ENCODE measurements around the gene CDC6. TPM values are rescaled to one million over a fixed set of nuclear protein-coding genes. Genes with fewer than 3 reads are reported as not detected.

Gene CDC6
- total RNA-seq, 2 experiments from 2014 or later = 103 to 110 TPM

DNA sequence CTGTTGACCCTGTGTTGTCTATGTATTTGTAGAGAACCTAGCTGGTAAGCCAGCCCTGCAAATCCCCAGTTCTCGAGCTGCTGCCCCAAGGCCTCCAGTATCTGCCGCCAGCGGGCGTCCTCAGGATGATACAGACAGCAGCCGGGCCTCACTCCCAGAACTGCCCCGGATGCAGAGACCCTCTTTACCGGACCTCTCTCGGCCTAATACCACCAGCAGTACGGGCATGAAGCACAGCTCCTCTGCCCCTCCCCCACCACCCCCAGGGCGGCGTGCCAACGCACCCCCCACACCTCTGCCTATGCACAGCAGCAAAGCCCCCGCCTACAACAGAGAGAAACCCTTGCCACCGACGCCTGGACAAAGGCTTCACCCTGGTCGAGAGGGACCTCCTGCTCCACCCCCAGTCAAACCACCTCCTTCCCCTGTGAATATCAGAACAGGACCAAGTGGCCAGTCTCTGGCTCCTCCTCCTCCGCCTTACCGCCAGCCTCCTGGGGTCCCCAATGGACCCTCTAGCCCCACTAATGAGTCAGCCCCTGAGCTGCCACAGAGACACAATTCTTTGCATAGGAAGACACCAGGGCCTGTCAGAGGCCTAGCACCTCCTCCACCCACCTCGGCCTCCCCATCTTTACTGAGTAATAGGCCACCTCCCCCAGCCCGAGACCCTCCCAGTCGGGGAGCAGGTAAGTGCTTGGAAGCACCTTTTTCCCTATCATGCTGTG is 23.1 kb upstream of the CDC6 start:
- H3K4me3 Mint-ChIP-seq = no peak overlapping the region
- ChIA-PET POLR2A (interaction anchor here (0.6 kb wide), 1 partner anchor 369 kb away, joined by 5 read pairs; no protein-coding TSS in a partner anchor), CTCF (no interaction called here)
- no peaks in the 10 kb centered on the region for H3K27me3 Mint-ChIP-seq (ENCODE audit: low read depth)
- ATAC-seq = no peak
- no peak for DNase-seq
- no peaks in the 10 kb centered on the region for H3K9me3 Mint-ChIP-seq (ENCODE audit: insufficient read depth)
- peaks cover 29% of the 10 kb centered on the region for H3K36me3 Mint-ChIP-seq (ENCODE audit: low read depth)
- H3K4me1 Mint-ChIP-seq (ENCODE audit: low read depth) = no peaks in the 10 kb centered on the region
- no peak overlapping the region for H3K27ac Mint-ChIP-seq

DNA sequence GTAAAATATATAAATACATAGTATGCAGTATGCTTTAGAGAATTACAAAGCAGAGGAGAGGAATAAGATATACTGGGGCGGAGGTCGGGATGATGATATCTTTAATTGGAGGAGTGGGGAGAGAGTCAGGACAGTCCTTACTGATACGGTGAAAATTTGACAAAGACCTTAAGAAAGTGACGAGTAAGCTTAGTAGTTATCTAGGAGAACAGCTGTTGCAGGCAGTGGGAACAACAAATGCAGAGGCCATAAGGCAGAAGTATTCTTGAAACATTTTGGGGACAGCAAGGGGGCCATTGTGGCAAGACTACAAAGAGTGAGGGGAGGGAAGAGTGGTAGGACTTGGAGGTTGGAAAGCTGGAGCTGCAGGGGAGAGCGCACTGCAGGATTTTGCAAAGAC is 22.3 kb upstream of the CDC6 start:
- Mint-ChIP-seq H3K9me3 (ENCODE audit: insufficient read depth) (no peaks in the 10 kb centered on the region), H3K27me3 (ENCODE audit: low read depth) (no peaks in the 10 kb centered on the region), H3K4me1 (ENCODE audit: low read depth) (no peaks in the 10 kb centered on the region), H3K4me3 (no peak overlapping the region), H3K36me3 (ENCODE audit: low read depth) (peaks cover 26% of the 10 kb centered on the region), H3K27ac (no peak overlapping the region)
- CTCF ChIA-PET = no interaction called here
- POLR2A ChIA-PET = interaction anchor here (0.6 kb wide), 1 partner anchor 368 kb away, joined by 5 read pairs; no protein-coding TSS in a partner anchor
- DNase-seq (no peak), ATAC-seq (no peak)

DNA sequence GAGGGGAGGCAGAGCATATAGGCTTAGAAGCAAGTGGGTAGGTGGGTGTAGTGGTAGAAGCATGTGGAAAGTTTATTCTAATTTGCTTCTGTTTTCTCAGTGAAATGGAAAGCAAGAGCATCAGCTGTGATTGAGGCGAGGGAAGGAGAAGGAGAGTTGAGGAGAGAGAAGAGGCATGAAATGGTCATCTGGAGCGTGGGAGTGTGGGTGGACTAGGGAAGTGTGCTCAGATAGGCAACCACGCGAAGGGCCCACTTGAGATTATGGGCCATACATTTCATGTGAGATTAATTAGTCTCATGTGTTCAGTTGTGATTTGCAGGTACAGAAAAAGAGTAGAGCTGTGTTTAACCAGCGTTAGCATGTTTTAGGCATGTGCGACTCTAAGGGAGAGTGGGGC is 20.8 kb upstream of the CDC6 start:
- DNase-seq (no peak), ATAC-seq (no peak)
- Mint-ChIP-seq H3K9me3 (ENCODE audit: insufficient read depth) (no peaks in the 10 kb centered on the region), H3K36me3 (ENCODE audit: low read depth) (peaks cover 21% of the 10 kb centered on the region), H3K4me1 (ENCODE audit: low read depth) (no peaks in the 10 kb centered on the region), H3K27ac (no peak overlapping the region), H3K27me3 (ENCODE audit: low read depth) (no peaks in the 10 kb centered on the region), H3K4me3 (no peak overlapping the region)
- POLR2A ChIA-PET = interaction anchor here (0.6 kb wide), 1 partner anchor 106 kb away, joined by 3 read pairs; no protein-coding TSS in a partner anchor
- CTCF ChIA-PET = interaction anchor here (1.4 to 1.5 kb wide), 2 partner anchors 12 to 15 kb away, joined by 3 to 6 read pairs; no protein-coding TSS in a partner anchor

DNA sequence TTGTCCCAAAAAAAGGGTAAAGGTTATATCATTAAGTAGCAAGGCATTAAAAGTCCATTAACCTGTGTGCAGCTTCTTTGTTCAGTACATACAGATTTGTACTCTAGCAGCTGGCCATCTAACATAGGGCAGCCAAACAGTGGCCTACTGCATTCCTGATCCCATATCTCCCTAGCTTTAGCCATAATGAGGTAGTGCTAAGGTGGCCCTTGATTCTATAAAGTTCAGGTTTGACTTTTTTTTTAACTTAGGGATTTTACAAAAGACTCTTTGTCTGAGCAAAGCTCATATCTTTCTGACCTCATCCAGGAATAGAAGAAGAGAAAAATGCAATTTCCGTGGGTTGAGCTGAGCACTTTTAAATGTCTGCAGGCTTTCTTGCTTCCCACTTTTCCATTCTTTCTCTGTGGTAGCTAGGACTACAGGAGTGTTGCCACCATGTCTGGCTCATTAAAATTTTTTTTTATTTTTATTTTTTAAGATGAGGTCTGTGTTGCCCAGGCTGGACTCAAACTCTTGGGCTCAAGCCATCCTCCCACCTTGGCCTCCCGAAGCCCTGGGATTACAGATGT is 19.5 kb upstream of the CDC6 start:
- H3K27ac Mint-ChIP-seq = no peak overlapping the region
- DNase-seq = no peak

DNA sequence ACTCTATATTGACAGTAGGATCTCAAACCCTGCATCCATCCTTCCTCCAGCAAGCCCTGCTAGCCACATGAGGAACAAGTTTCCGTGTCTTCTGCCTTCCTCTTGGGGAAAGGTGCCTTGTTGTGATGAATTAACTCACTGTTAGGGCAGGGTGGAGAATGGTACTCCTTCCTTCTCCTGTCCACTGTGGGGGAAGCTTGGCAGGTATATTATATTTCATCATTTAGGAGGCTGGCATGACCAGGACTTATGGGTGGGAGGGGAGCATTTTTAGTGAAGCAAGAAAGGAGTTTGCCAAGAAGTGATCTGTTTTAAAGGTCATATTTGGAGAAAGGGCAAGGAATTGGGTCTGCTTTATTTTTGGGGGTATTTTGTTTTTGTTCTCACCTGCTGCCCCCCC is 9.3 kb upstream of the CDC6 start:
- H3K36me3 Mint-ChIP-seq (ENCODE audit: low read depth) = peaks cover 54% of the 10 kb centered on the region
- H3K4me1 Mint-ChIP-seq (ENCODE audit: low read depth) = peaks cover 28% of the 10 kb centered on the region
- H3K9me3 Mint-ChIP-seq (ENCODE audit: insufficient read depth) = no peaks in the 10 kb centered on the region
- ChIA-PET POLR2A (no interaction called here), CTCF (interaction anchor here (0.8 kb wide), 1 partner anchor 11 kb away, joined by 3 read pairs; no protein-coding TSS in a partner anchor)
- no peak for ATAC-seq
- no peak for DNase-seq
- H3K27me3 Mint-ChIP-seq (ENCODE audit: low read depth) = no peaks in the 10 kb centered on the region
- H3K4me3 Mint-ChIP-seq = no peak overlapping the region
- no peak overlapping the region for H3K27ac Mint-ChIP-seq

More for the DNA sequence above, 19.5 kb upstream of the CDC6 start:
- H3K27me3 Mint-ChIP-seq (ENCODE audit: low read depth) = no peaks in the 10 kb centered on the region
- CTCF ChIA-PET = interaction anchor here (1.0 to 1.6 kb wide), 4 partner anchors 13 to 255 kb away, joined by 3 to 6 read pairs (median 5); no protein-coding TSS in a partner anchor
- no peak overlapping the region for H3K4me3 Mint-ChIP-seq
- H3K36me3 Mint-ChIP-seq (ENCODE audit: low read depth) = peaks cover 15% of the 10 kb centered on the region
- ATAC-seq = no peak
- H3K9me3 Mint-ChIP-seq (ENCODE audit: insufficient read depth) = no peaks in the 10 kb centered on the region
- POLR2A ChIA-PET = no interaction called here
- no peaks in the 10 kb centered on the region for H3K4me1 Mint-ChIP-seq (ENCODE audit: low read depth)

DNA sequence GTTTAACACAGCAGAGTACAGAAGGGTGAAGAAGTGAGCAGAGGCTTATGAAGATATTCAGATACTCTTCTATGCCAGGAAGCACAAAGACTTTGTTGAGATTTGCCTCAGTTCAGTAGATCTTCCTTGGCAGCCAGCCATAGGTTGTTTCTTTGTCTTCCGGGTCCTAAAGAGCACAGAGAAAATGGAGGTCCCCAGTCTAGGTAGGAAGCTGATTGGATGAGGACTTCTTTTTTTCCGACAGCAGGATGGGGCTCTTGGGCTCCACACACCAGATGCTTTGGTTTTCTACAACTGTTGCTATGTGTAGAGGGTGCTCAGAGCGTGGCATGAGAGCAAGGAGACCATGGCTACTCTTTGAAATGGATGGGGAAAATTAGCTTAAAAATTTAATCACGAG is 8.3 kb upstream of the CDC6 start:
- DNase-seq = no peak
- no peaks in the 10 kb centered on the region for H3K9me3 Mint-ChIP-seq (ENCODE audit: insufficient read depth)
- no peak overlapping the region for H3K27ac Mint-ChIP-seq
- ATAC-seq = no peak
- CTCF ChIA-PET = no interaction called here
- peaks cover 38% of the 10 kb centered on the region for H3K4me1 Mint-ChIP-seq (ENCODE audit: low read depth)
- POLR2A ChIA-PET = interaction anchor here (0.7 kb wide), 1 partner anchor 181 kb away, joined by 3 read pairs; no protein-coding TSS in a partner anchor
- peaks cover 55% of the 10 kb centered on the region for H3K36me3 Mint-ChIP-seq (ENCODE audit: low read depth)
- no peak overlapping the region for H3K4me3 Mint-ChIP-seq
- no peaks in the 10 kb centered on the region for H3K27me3 Mint-ChIP-seq (ENCODE audit: low read depth)

DNA sequence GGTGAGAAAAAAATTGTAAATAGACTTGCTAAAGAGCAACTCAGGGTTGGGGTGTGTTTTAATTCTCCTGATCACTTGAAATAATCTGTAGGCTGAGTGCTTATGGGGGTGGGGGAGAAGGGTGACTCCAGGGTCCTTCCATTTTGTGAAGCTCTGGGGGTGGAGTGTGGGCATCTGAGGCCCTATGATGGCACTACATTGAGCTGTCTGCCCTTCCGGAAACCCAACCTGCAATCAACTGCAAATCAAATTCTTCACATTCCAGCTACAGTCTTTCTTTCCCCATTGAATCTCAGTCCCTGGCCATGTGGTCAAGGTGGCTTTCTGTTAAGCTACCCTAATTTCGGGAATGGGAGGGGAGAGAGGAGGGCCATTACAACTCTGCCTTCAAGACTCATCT is 6.0 kb upstream of the CDC6 start:
- ChIA-PET POLR2A (interaction anchor here (0.6 kb wide), 1 partner anchor 87 kb away, joined by 3 read pairs; no protein-coding TSS in a partner anchor), CTCF (interaction anchor here (1.2 to 1.7 kb wide), 5 partner anchors 8 to 168 kb away, joined by 4 to 6 read pairs (median 5); no protein-coding TSS in a partner anchor)
- ATAC-seq (no peak), DNase-seq (no peak)
- Mint-ChIP-seq H3K27ac (peak overlapping the region; percentile 31), H3K4me1 (ENCODE audit: low read depth) (peaks cover 42% of the 10 kb centered on the region), H3K4me3 (no peak overlapping the region), H3K36me3 (ENCODE audit: low read depth) (peaks cover 44% of the 10 kb centered on the region), H3K27me3 (ENCODE audit: low read depth) (no peaks in the 10 kb centered on the region), H3K9me3 (ENCODE audit: insufficient read depth) (no peaks in the 10 kb centered on the region)

DNA sequence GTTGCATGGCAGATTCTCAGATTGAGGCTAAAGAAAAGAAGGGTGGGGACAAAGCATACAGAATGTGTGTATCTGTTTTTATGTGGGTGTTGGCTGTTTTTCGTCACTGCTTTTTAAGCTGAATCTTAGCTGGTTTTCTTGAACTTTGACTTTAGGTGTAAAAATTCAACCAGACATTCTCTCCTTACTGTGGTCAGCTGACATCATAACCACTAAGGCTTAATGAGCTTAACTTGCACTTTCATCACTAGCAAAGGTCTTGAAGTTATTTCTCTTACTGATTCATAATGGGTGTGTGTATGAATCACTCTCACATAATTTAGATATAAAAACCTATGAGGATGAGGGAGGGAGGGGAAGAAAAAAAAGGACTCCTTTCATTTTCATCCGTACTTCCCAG is 4.0 kb upstream of the CDC6 start:
- Mint-ChIP-seq H3K4me1 (ENCODE audit: low read depth) (peaks cover 45% of the 10 kb centered on the region), H3K27ac (peak overlapping the region; percentile 79), H3K4me3 (no peak overlapping the region), H3K36me3 (ENCODE audit: low read depth) (peaks cover 35% of the 10 kb centered on the region), H3K27me3 (ENCODE audit: low read depth) (no peaks in the 10 kb centered on the region), H3K9me3 (ENCODE audit: insufficient read depth) (no peaks in the 10 kb centered on the region)
- CTCF ChIA-PET = interaction anchor here (0.8 to 1.9 kb wide), 9 partner anchors 10 to 208 kb away, joined by 3 to 16 read pairs (median 6); partner anchors contain the start of gene WIPF2
- DNase-seq = peak; percentile 45
- no peak for ATAC-seq
- POLR2A ChIA-PET = interaction anchor here (0.6 to 1.3 kb wide), 4 partner anchors 14 to 143 kb away, joined by 3 to 4 read pairs (median 3); partner anchors contain the start of genes CASC3 and WIPF2

DNA sequence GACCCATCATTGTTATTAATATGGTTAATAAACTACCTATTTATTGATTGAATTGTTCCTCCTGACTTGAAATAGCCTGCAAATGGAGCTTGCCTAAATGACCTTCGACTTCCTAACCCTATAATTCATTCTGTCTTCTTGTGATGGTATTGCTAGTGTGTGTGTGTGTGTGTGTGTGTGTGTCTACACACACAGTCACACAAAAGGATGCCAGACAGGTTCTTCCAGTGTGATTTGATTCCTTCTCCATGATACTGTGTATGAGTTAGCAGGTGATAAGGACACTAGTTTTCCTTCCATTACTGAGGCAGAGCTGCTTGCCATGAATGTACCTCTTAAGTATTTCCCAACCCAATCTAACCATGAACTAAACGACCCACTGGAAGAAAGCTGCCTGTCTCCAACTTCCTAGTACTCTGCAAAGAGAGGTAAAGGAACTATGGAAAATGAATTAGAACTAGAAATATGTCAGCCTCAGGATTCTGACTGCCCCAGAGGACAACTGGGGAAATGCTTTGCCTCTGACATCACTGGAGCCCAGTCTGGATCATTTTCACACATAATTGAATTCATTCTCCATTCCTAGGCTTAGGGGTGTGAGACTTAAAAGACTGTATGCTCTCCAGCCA is 3.5 kb upstream of the CDC6 start:
- ChIA-PET POLR2A (interaction anchor here (0.7 to 1.3 kb wide), 3 partner anchors 18 to 144 kb away, joined by 3 to 4 read pairs (median 3); partner anchors contain the start of genes CASC3 and WIPF2), CTCF (interaction anchor here (0.8 to 1.9 kb wide), 9 partner anchors 10 to 208 kb away, joined by 3 to 16 read pairs (median 6); partner anchors contain the start of gene WIPF2)
- Mint-ChIP-seq H3K27me3 (ENCODE audit: low read depth) (no peaks in the 10 kb centered on the region), H3K4me3 (no peak overlapping the region), H3K4me1 (ENCODE audit: low read depth) (peaks cover 43% of the 10 kb centered on the region), H3K9me3 (ENCODE audit: insufficient read depth) (no peaks in the 10 kb centered on the region), H3K36me3 (ENCODE audit: low read depth) (peaks cover 35% of the 10 kb centered on the region), H3K27ac (peak overlapping the region; percentile 51)
- no peak for DNase-seq
- no peak for ATAC-seq

DNA sequence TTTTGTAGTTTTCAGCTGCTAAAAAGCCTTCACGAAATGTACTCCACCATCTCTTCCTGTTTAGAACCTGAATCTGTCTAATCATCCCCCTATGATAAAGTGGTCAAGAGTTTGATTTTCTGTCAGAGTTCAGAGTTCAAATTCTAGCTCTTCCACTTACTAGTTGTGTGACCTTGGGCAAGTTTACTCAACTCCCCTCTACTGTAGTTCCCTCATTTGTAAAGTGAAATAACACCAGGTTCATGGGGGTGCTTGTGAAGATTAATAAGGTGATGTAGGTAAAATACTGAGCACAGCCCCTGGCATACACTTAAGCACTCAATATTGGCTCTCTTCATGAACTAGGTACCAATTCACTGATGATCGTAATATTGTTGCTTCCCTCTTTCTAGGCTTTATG is 1.2 kb upstream of the CDC6 start:
- H3K9me3 Mint-ChIP-seq (ENCODE audit: insufficient read depth) = no peaks in the 10 kb centered on the region
- no peak overlapping the region for H3K27ac Mint-ChIP-seq
- DNase-seq (no peak), ATAC-seq (no peak)
- no peak overlapping the region for H3K4me3 Mint-ChIP-seq
- no peaks in the 10 kb centered on the region for H3K27me3 Mint-ChIP-seq (ENCODE audit: low read depth)
- H3K36me3 Mint-ChIP-seq (ENCODE audit: low read depth) = peaks cover 43% of the 10 kb centered on the region
- peaks cover 57% of the 10 kb centered on the region for H3K4me1 Mint-ChIP-seq (ENCODE audit: low read depth)
- CTCF ChIA-PET = interaction anchor here (1.4 to 2.3 kb wide), 2 partner anchors 16 to 211 kb away, joined by 5 to 6 read pairs; no protein-coding TSS in a partner anchor
- POLR2A ChIA-PET = interaction anchor here (0.8 to 2.5 kb wide), 2 partner anchors 22 to 88 kb away, joined by 3 to 11 read pairs; no protein-coding TSS in a partner anchor

DNA sequence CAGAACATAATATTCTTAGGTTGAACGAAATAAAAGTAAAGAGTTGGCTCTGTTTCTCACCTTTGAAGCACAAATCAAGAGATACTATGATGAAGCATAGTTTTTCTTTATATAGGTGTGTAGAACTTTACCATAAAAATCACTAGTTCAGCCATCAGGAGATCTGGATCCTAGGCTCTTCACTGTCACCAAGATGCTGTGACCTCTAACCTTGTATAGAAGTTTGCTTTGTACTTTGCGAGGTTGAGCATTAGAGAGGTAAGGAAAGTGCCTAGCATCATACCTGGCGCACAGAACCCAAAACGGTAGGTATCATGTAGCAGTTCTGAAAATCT is 553 bp upstream of the CDC6 start:
- Mint-ChIP-seq H3K9me3 (ENCODE audit: insufficient read depth) (no peaks in the 10 kb centered on the region), H3K4me1 (ENCODE audit: low read depth) (peaks cover 51% of the 10 kb centered on the region), H3K4me3 (peak overlapping the region; percentile 98), H3K27me3 (ENCODE audit: low read depth) (no peaks in the 10 kb centered on the region), H3K27ac (peak overlapping the region; percentile 97), H3K36me3 (ENCODE audit: low read depth) (peaks cover 43% of the 10 kb centered on the region)
- CTCF ChIA-PET = interaction anchor here (1.4 kb wide), 1 partner anchor 212 kb away, joined by 6 read pairs; no protein-coding TSS in a partner anchor
- ATAC-seq (no peak), DNase-seq (no peak)
- POLR2A ChIA-PET = interaction anchor here (1.6 to 2.5 kb wide), 2 partner anchors 40 to 88 kb away, joined by 5 to 11 read pairs; no protein-coding TSS in a partner anchor
